ENCODE results near the gene CRYL1. TPM values are rescaled to one million over a fixed set of nuclear protein-coding genes. Genes with fewer than 3 reads are reported as not detected.

CRYL1 gene
- total RNA-seq, 1 experiment from 2014 or later = 26.5 TPM

DNA sequence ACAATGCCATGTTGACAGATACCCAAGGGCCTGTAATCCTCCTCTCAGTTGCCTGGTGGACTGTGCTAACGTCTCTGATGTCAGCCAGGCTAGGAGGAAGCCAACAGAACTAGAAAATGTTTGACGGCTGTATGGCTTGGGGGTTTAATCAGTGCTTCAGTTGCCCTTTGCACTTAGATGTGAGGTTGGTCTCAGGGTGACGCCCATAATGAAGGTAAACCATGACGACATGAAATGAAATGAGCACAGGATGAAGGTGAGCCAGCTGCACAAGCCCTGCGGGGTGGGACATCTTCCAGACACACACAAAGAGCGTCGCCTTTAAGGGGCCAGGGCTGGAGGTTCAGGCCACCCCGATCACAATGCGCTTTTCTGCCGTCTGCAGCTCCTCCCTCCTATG lies 127.2 kb downstream of the CRYL1 start:
- BruUV-seq (replicated peaks) = no TSS peak
- Histone ChIP-seq H3K27ac (ENCODE audit: low read depth, low read length) (no peak overlapping the region), H2AFZ (ENCODE audit: low read depth, low read length, poor library complexity, severe bottlenecking) (no peak overlapping the region), H3K9me2 (ENCODE audit: insufficient read depth) (no peaks in the 10 kb centered on the region), H3K4me1 (ENCODE audit: control insufficient read depth in 1 of 2, insufficient read depth in 2 of 2, low read length in 2 of 2) (no peaks in the 10 kb centered on the region), H3K27me3 (ENCODE audit: insufficient read depth, low read length) (no peaks in the 10 kb centered on the region), H4K20me1 (ENCODE audit: insufficient read depth) (no peaks in the 10 kb centered on the region), H3K4me3 (replicated peaks in 1 of 2; ENCODE audit: low read depth in 1 of 2, low read length in 2 of 2) (no peak overlapping the region), H3K79me2 (ENCODE audit: insufficient read depth, low read length) (no peaks in the 10 kb centered on the region), H3K9me3 (ENCODE audit: control insufficient read depth in 1 of 2, insufficient read depth in 1 of 2, low read depth in 1 of 2, low read length in 2 of 2) (no peaks in the 10 kb centered on the region), H3K9ac (ENCODE audit: low read length) (no peak overlapping the region), H3K4me2 (ENCODE audit: low read length) (no peak overlapping the region), H3K36me3 (ENCODE audit: control insufficient read depth in 1 of 2, insufficient read depth in 2 of 2, low read length in 2 of 2) (no peaks in the 10 kb centered on the region)
- DNase-seq (ENCODE audit: low read depth, low spot score) (no peak), ATAC-seq (no peak)
- CTCF ChIA-PET = no interaction called here
- RAD21 ChIA-PET (ENCODE audit: low non-redundant PET in 1 of 2, low total read pairs in 2 of 2, uncharacterized antibody in 2 of 2, unreplicated experiment in 2 of 2) = interaction anchor here in 1 of 2 experiments (0.6 kb wide), 1 partner anchor 201 kb away, joined by 9 read pairs; no protein-coding TSS in a partner anchor
- TF ChIP-seq JUND (IDR thresholded peaks at IDR 0.05) = no peak
- no peak for TF ChIP-seq EZH2phosphoT487 (IDR thresholded peaks at IDR 0.05; ENCODE audit: borderline replicate concordance)
- TF ChIP-seq CEBPB (IDR thresholded peaks at IDR 0.05; ENCODE audit: low read depth) = no peak
- no peak for TF ChIP-seq SP1 (IDR thresholded peaks at IDR 0.05; ENCODE audit: low read depth)
- TF ChIP-seq ZFX (IDR thresholded peaks at IDR 0.05) = no peak
- TF ChIP-seq EGR1 (IDR thresholded peaks at IDR 0.05; ENCODE audit: low read depth) = no peak
- no peak for TF ChIP-seq ELF1 (IDR thresholded peaks at IDR 0.05; ENCODE audit: borderline replicate concordance, low read depth)
- no peak for TF ChIP-seq SIN3A (IDR thresholded peaks at IDR 0.05; ENCODE audit: low read depth)
- TF ChIP-seq MAX (IDR thresholded peaks at IDR 0.05) = no peak
- no peak for TF ChIP-seq SRF (IDR thresholded peaks at IDR 0.05; ENCODE audit: low read depth)
- TF ChIP-seq CBX3 (IDR thresholded peaks at IDR 0.05; ENCODE audit: low read depth) = no peak
- TF ChIP-seq TCF7L2 (IDR thresholded peaks at IDR 0.05; ENCODE audit: borderline replicate concordance, extremely low read depth, insufficient read depth, insufficient read length) = no peak
- no peak for TF ChIP-seq ZNF274 (IDR thresholded peaks at IDR 0.05; ENCODE audit: low read depth, low read length)
- TF ChIP-seq YY1 (IDR thresholded peaks at IDR 0.05; ENCODE audit: extremely low read depth, insufficient replicate concordance, low read depth, low read length) = no peak
- no peak for TF ChIP-seq FOSL1 (IDR thresholded peaks at IDR 0.05; ENCODE audit: low read depth)
- no peak for TF ChIP-seq EZH2 (IDR thresholded peaks at IDR 0.05)
- no peak for TF ChIP-seq RAD21 (IDR thresholded peaks at IDR 0.05; ENCODE audit: low read depth)
- TF ChIP-seq, protein P1, sequence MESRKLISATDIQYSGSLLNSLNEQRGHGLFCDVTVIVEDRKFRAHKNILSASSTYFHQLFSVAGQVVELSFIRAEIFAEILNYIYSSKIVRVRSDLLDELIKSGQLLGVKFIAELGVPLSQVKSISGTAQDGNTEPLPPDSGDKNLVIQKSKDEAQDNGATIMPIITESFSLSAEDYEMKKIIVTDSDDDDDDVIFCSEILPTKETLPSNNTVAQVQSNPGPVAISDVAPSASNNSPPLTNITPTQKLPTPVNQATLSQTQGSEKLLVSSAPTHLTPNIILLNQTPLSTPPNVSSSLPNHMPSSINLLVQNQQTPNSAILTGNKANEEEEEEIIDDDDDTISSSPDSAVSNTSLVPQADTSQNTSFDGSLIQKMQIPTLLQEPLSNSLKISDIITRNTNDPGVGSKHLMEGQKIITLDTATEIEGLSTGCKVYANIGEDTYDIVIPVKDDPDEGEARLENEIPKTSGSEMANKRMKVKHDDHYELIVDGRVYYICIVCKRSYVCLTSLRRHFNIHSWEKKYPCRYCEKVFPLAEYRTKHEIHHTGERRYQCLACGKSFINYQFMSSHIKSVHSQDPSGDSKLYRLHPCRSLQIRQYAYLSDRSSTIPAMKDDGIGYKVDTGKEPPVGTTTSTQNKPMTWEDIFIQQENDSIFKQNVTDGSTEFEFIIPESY (IDR thresholded peaks at IDR 0.05; ENCODE audit: extremely low read depth, insufficient replicate concordance, low read length) = no peak
- TF ChIP-seq, protein P2, sequence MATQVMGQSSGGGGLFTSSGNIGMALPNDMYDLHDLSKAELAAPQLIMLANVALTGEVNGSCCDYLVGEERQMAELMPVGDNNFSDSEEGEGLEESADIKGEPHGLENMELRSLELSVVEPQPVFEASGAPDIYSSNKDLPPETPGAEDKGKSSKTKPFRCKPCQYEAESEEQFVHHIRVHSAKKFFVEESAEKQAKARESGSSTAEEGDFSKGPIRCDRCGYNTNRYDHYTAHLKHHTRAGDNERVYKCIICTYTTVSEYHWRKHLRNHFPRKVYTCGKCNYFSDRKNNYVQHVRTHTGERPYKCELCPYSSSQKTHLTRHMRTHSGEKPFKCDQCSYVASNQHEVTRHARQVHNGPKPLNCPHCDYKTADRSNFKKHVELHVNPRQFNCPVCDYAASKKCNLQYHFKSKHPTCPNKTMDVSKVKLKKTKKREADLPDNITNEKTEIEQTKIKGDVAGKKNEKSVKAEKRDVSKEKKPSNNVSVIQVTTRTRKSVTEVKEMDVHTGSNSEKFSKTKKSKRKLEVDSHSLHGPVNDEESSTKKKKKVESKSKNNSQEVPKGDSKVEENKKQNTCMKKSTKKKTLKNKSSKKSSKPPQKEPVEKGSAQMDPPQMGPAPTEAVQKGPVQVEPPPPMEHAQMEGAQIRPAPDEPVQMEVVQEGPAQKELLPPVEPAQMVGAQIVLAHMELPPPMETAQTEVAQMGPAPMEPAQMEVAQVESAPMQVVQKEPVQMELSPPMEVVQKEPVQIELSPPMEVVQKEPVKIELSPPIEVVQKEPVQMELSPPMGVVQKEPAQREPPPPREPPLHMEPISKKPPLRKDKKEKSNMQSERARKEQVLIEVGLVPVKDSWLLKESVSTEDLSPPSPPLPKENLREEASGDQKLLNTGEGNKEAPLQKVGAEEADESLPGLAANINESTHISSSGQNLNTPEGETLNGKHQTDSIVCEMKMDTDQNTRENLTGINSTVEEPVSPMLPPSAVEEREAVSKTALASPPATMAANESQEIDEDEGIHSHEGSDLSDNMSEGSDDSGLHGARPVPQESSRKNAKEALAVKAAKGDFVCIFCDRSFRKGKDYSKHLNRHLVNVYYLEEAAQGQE (IDR thresholded peaks at IDR 0.05; ENCODE audit: low read depth) = no peak
- POLR2A ChIA-PET = no interaction called here
- intact Hi-C loops (cut with micrococcal nuclease) = no loop called here

All from HCT116 (cell line).